CD4-positive, alpha-beta T cell (primary cell): ENCODE data around the gene RNU7-1. TPM values are rescaled to one million over a fixed set of nuclear protein-coding genes. Genes with fewer than 3 reads are reported as not detected.

Experiments used
- ATAC-seq: fragments of 200-7000 bp; cut with Tn5 transposase; one replicate; pipeline ENCODE4 v1.10.0; 2022; ENCODE audit warnings: mild to moderate bottlenecking; ENCODE audit not compliant: poor library complexity
- CTCF ChIA-PET: fragments of 350-600 bp; sonication (Branson Sonifier 250); formaldehyde crosslinking; loops from one replicate; lab custom pipeline; 2021; ENCODE audit warnings: antibody characterized with exemption, inconsistent platforms; lab: Charles Lee
- POLR2A ChIA-PET: fragments of 350-600 bp; sonication (Branson Sonifier 250); formaldehyde crosslinking; loops from one replicate; lab custom pipeline; 2021; ENCODE audit warnings: antibody characterized with exemption, inconsistent platforms; lab: Charles Lee
- DNase-seq, 14 experiments: peaks; one replicate each; pipeline ENCODE4 v3.0.0-alpha.2; 2013 to 2020; ENCODE audit warnings: mixed read lengths in 2 of 14
- H3K27ac ChIP-seq, 2 donors: one replicate each; pipeline versions ENCODE4 v1.5.1 to v1.7.0; 2013; ENCODE audit warnings: low read length in 2 of 2, low read depth in 1 of 2, mild to moderate bottlenecking in 1 of 2
- H3K27me3 ChIP-seq, 2 experiments: 1 replicate in 1 of 2; 2 replicates in 1 of 2; pipeline versions ENCODE4 v1.6.1 to v1.7.0; 2013; ENCODE audit warnings: low read length in 2 of 2, control low read depth in 1 of 2, mild to moderate bottlenecking in 1 of 2, moderate library complexity in 1 of 2; ENCODE audit not compliant: insufficient read depth in 2 of 2, control insufficient read depth in 1 of 2
- H3K36me3 ChIP-seq: one replicate; pipeline ENCODE4 v1.6.1; 2013; ENCODE audit warnings: low read length, control low read depth; ENCODE audit not compliant: insufficient read depth
- H3K4me1 ChIP-seq: one replicate; pipeline ENCODE4 v1.6.1; 2013; ENCODE audit warnings: low read length, control low read depth; ENCODE audit not compliant: insufficient read depth
- H3K4me3 ChIP-seq: one replicate; pipeline ENCODE4 v1.5.1; 2013; ENCODE audit warnings: mild to moderate bottlenecking, low read length, moderate library complexity
- H3K9me3 ChIP-seq, 2 experiments: 1 replicate in 1 of 2; 2 replicates in 1 of 2; pipeline versions ENCODE4 v1.6.1 to v1.7.0; 2013; ENCODE audit warnings: low read length in 2 of 2, mild to moderate bottlenecking in 2 of 2, control low read depth in 1 of 2, moderate library complexity in 1 of 2; ENCODE audit not compliant: control insufficient read depth in 1 of 2, insufficient read depth in 1 of 2
- H3K27ac Mint-ChIP-seq: one replicate; pipeline ENCODE4 v1.8.0; 2020; ENCODE audit warnings: mixed read lengths
- H3K27me3 Mint-ChIP-seq: one replicate; pipeline ENCODE4 v1.8.0; 2021; ENCODE audit warnings: mixed read lengths
- H3K36me3 Mint-ChIP-seq: one replicate; pipeline ENCODE4 v1.8.0; 2021; ENCODE audit warnings: low read depth, mixed read lengths
- H3K4me1 Mint-ChIP-seq: one replicate; pipeline ENCODE4 v1.8.0; 2021; ENCODE audit warnings: low read depth, mixed read lengths
- H3K4me3 Mint-ChIP-seq: one replicate; pipeline ENCODE4 v1.8.0; 2020; ENCODE audit warnings: mild to moderate bottlenecking, mixed read lengths
- H3K9me3 Mint-ChIP-seq: one replicate; pipeline ENCODE4 v1.8.0; 2020; ENCODE audit warnings: mixed read lengths
- intact Hi-C, 2 experiments: fragments of 100-400 bp; cut with DNase I in 1 of 2; cut with micrococcal nuclease in 1 of 2; formaldehyde crosslinking; loops; one replicate each; pipeline versions ENCODE4 v1.15.1 to v1.9.0; 2023 to 2025; cut with DNase I, micrococcal nuclease
- total RNA-seq, 174 experiments: library from RNA in 2 of 174; stranded (reverse) in 2 of 174; gene quantifications; one replicate each; pipeline ENCODE4 v1.2.3 and lab custom pipeline; 2021 to 2026
- TF ChIP-seq, protein P1 (sequence below): fragments of 200-600 bp; IDR thresholded peaks from one replicate; pipeline ENCODE4 v1.8.0; 2022; ENCODE audit warnings: antibody characterized with exemption, mild to moderate bottlenecking

The RNU7-1 gene
- total RNA-seq, 2 experiments from 2014 or later, result not detected

DNA sequence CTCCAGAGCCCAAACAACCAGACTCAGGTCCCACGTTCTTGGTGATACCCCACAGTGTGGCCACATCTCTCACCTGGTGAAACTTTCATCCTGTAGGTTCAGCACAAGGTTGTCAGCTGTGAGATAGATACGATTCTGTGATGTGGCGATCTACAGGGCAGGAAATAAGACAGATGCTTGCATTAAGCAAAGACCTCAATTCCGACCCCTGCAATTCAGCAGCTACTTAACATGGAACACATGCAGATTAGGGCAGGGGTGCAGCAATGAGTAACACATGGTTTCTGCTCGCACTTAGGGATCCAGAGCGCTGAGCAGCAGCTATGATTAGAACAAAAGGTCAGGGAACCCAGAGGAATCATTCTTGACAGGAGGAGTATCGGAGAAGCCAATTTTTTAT, 22.7 kb downstream of the RNU7-1 start:
- Histone ChIP-seq H3K27me3 (no peaks in the 10 kb centered on the region), H3K9me3 (no peaks in the 10 kb centered on the region), H3K4me3 (no peak overlapping the region), H3K4me1 (peaks cover 64% of the 10 kb centered on the region), H3K36me3 (peaks cover 41% of the 10 kb centered on the region), H3K27ac (no peak overlapping the region)
- Mint-ChIP-seq H3K4me3 (peak overlapping the region; percentile 73), H3K9me3 (no peaks in the 10 kb centered on the region), H3K27ac (peak overlapping the region; percentile 58), H3K4me1 (peaks cover 53% of the 10 kb centered on the region), H3K27me3 (no peaks in the 10 kb centered on the region), H3K36me3 (peaks cover 62% of the 10 kb centered on the region)
- ATAC-seq, result no peak
- TF ChIP-seq, protein P1, sequence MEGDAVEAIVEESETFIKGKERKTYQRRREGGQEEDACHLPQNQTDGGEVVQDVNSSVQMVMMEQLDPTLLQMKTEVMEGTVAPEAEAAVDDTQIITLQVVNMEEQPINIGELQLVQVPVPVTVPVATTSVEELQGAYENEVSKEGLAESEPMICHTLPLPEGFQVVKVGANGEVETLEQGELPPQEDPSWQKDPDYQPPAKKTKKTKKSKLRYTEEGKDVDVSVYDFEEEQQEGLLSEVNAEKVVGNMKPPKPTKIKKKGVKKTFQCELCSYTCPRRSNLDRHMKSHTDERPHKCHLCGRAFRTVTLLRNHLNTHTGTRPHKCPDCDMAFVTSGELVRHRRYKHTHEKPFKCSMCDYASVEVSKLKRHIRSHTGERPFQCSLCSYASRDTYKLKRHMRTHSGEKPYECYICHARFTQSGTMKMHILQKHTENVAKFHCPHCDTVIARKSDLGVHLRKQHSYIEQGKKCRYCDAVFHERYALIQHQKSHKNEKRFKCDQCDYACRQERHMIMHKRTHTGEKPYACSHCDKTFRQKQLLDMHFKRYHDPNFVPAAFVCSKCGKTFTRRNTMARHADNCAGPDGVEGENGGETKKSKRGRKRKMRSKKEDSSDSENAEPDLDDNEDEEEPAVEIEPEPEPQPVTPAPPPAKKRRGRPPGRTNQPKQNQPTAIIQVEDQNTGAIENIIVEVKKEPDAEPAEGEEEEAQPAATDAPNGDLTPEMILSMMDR, result no peak
- ChIA-PET POLR2A (interaction anchor here (0.7 to 16.4 kb wide), 3 partner anchors 19 to 41 kb away, joined by 3 to 963 read pairs (median 3); partner anchors contain the start of genes C12orf57, PTPN6 and RNU7-1), CTCF (interaction anchor here (1.1 to 13.3 kb wide), 5 partner anchors 10 to 75 kb away, joined by 3 to 324 read pairs (median 4); partner anchors contain the start of genes C12orf57, PTPN6 and RNU7-1)
- intact Hi-C loops, result no loop called here
- DNase-seq, result no peak

DNA sequence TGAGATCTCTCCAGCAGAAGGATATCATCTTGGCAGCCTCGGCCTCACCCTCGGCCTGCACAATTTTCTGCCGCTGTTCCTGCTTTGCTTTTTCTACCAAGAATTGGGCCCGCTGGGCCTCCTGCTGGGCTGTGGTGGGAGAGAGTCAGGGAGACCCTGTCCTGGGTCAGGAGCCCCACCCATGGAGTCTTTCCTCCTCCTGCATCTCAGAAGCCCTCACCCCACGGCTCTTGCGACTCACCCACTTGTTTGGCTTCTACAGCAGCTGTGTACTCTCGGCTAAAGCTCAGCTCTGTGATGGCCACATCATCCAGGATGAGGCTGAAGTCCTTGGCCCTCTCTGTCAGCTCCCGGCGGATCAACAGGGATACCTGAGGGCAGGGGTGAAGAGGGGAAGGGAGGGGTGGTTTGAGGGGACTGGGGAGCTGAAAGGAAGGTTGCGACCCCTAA, 24.1 kb downstream of the RNU7-1 start:
- Mint-ChIP-seq H3K27me3 (no peaks in the 10 kb centered on the region), H3K4me1 (peaks cover 53% of the 10 kb centered on the region), H3K9me3 (no peaks in the 10 kb centered on the region), H3K4me3 (peak overlapping the region; percentile 54), H3K36me3 (peaks cover 64% of the 10 kb centered on the region), H3K27ac (no peak overlapping the region)
- ATAC-seq (no peak), DNase-seq (no peak)
- CTCF ChIA-PET, result interaction anchor here (1.1 to 2.2 kb wide), 4 partner anchors 18 to 142 kb away, joined by 3 to 16 read pairs (median 4); partner anchors contain the start of gene C1RL
- H3K27me3 ChIP-seq, result no peaks in the 10 kb centered on the region
- TF ChIP-seq, protein P1, result no peak
- POLR2A ChIA-PET, result interaction anchor here (0.8 to 4.8 kb wide), 6 partner anchors 8 to 279 kb away, joined by 3 to 80 read pairs (median 9); partner anchors contain the start of genes C12orf57, RNU7-1 and ZNF384
- no peak overlapping the region for H3K27ac ChIP-seq
- H3K36me3 ChIP-seq, result peaks cover 41% of the 10 kb centered on the region
- peaks cover 60% of the 10 kb centered on the region for H3K4me1 ChIP-seq
- H3K9me3 ChIP-seq, result no peaks in the 10 kb centered on the region
- intact Hi-C loops, result no loop called here
- no peak overlapping the region for H3K4me3 ChIP-seq

DNA sequence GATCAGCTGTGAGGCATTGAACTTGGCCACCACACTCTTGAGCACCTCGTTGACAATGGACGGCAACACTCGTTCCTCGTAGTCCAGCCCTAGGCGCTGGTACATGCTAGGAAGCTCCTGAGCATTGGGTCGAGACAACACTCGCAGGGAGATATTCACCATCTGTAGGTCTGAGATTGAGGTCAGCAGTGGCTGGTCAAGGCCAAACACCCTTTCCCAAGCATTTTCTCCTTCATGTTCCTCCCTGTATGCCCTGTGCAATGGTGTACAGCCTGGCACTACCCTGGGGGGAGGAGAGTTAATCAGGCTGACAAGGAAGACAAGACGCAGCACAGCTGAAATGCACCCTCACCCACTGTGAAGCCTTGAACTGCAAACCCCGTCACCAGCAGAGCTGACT, 24.8 kb downstream of the RNU7-1 start:
- Histone ChIP-seq H3K36me3 (peaks cover 45% of the 10 kb centered on the region), H3K27ac (peak overlapping the region in 1 of 2 donors; percentile 16), H3K4me3 (no peak overlapping the region), H3K27me3 (no peaks in the 10 kb centered on the region), H3K9me3 (no peaks in the 10 kb centered on the region), H3K4me1 (peaks cover 56% of the 10 kb centered on the region)
- TF ChIP-seq, protein P1, result no peak
- Mint-ChIP-seq H3K27me3 (no peaks in the 10 kb centered on the region), H3K4me3 (peak overlapping the region; percentile 100), H3K9me3 (no peaks in the 10 kb centered on the region), H3K36me3 (peaks cover 65% of the 10 kb centered on the region), H3K27ac (peak overlapping the region; percentile 90), H3K4me1 (peaks cover 53% of the 10 kb centered on the region)
- ATAC-seq (no peak), DNase-seq (no peak)
- POLR2A ChIA-PET, result interaction anchor here (0.7 to 4.8 kb wide), 7 partner anchors 9 to 279 kb away, joined by 3 to 80 read pairs (median 3); partner anchors contain the start of genes C12orf57, RNU7-1 and ZNF384
- intact Hi-C loops, result no loop called here
- CTCF ChIA-PET, result interaction anchor here (0.9 to 2.9 kb wide), 7 partner anchors 19 to 141 kb away, joined by 3 to 16 read pairs (median 4); partner anchors contain the start of genes C12orf57, C1RL and RNU7-1
